Colonic mucosa (tissue), 4 donors: ENCODE measurements around the gene AP3B1. TPM values are rescaled to one million over a fixed set of nuclear protein-coding genes. Genes with fewer than 3 reads are reported as not detected.
"Not testable (repeated sequence)": the region's sequence is repeated elsewhere in the genome, so short reads cannot be mapped to it uniquely, and the experiment has no call there.

ENCODE experiments used
- DNase-seq: peaks from one replicate; pipeline ENCODE4 v3.0.0-alpha.2; 2020
- H3K27ac ChIP-seq: fragments of 200-600 bp; one replicate; pipeline ENCODE4 v1.8.0; 2021
- H3K27me3 ChIP-seq: fragments of 200-600 bp; one replicate; pipeline ENCODE4 v1.8.0; 2021
- H3K36me3 ChIP-seq: fragments of 200-600 bp; one replicate; pipeline ENCODE4 v1.8.0; 2021
- H3K4me1 ChIP-seq: fragments of 200-600 bp; one replicate; pipeline ENCODE4 v1.8.0; 2021; ENCODE audit warnings: mild to moderate bottlenecking
- H3K4me3 ChIP-seq: fragments of 200-600 bp; one replicate; pipeline ENCODE4 v1.8.0; 2021
- H3K9ac ChIP-seq, 2 donors: one replicate each; pipeline ENCODE4 v1.7.0; 2013; ENCODE audit warnings: control low read depth in 2 of 2, low read depth in 2 of 2, low read length in 2 of 2
- H3K9me3 ChIP-seq: fragments of 200-600 bp; one replicate; pipeline ENCODE4 v1.8.0; 2021
- intact Hi-C: fragments of 100-400 bp; cut with DNase I; formaldehyde crosslinking; loops from one replicate; pipeline ENCODE4 v1.14.1; 2022
- total RNA-seq, 2 donors: library from RNA; stranded (reverse); fragmentation: NEBNext Ultra II Directional in 1 of 2; extraction: Animal tissue kit (Norgen Biotek cat#: 25700) in 1 of 2; gene quantifications; one replicate each; pipeline ENCODE4 v1.2.1, GENCODE V29; 2021
- TF ChIP-seq, protein P1 (sequence below): fragments of 200-600 bp; IDR thresholded peaks from one replicate; pipeline ENCODE4 v1.8.0; 2022; ENCODE audit warnings: antibody characterized with exemption, mild to moderate bottlenecking
- donor health status: healthy.
- donor health status: DM: no; HTN: no; CAD: no.
- donor health status: DM: no; HTN: no; CAD: no.

The AP3B1 gene
- total RNA-seq, 2 donors from 2014 or later: 53.3 to 62.6 TPM

DNA sequence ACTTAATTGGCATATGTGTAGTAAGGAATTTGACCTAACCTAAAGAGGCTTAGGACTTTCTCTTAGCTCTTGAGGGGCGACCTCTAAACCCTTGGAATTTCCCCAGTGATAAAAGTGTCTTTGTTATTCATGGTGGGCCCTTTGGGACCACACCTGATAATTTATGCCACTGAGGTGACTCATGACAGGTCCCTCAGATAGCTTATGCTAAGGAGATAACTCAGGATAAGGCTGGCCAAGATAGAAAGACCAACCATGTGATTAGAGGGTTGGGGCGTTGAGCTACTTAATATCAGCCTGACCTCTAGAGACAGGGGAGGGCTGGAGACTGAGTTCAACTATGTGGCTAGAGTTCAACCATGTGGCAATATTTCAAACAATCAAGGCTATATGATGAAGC lies 218.1 kb downstream of the AP3B1 start:
- TF ChIP-seq, protein P1, sequence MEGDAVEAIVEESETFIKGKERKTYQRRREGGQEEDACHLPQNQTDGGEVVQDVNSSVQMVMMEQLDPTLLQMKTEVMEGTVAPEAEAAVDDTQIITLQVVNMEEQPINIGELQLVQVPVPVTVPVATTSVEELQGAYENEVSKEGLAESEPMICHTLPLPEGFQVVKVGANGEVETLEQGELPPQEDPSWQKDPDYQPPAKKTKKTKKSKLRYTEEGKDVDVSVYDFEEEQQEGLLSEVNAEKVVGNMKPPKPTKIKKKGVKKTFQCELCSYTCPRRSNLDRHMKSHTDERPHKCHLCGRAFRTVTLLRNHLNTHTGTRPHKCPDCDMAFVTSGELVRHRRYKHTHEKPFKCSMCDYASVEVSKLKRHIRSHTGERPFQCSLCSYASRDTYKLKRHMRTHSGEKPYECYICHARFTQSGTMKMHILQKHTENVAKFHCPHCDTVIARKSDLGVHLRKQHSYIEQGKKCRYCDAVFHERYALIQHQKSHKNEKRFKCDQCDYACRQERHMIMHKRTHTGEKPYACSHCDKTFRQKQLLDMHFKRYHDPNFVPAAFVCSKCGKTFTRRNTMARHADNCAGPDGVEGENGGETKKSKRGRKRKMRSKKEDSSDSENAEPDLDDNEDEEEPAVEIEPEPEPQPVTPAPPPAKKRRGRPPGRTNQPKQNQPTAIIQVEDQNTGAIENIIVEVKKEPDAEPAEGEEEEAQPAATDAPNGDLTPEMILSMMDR: no peak
- Histone ChIP-seq H3K36me3 (no peaks in the 10 kb centered on the region), H3K4me1 (no peaks in the 10 kb centered on the region), H3K9me3 (no peaks in the 10 kb centered on the region), H3K27me3 (no peaks in the 10 kb centered on the region), H3K27ac (no peak overlapping the region), H3K9ac (no peak overlapping the region), H3K4me3 (no peak overlapping the region)
- intact Hi-C loops: no loop called here
- DNase-seq: no peak

GRCh38 chr5:78075301-78075700 lies 219.2 kb downstream of the AP3B1 start:
- TF ChIP-seq, protein P1: no peak
- Histone ChIP-seq H3K9me3 (no peaks in the 10 kb centered on the region), H3K4me3 (no peak overlapping the region), H3K36me3 (no peaks in the 10 kb centered on the region), H3K4me1 (no peaks in the 10 kb centered on the region), H3K27me3 (no peaks in the 10 kb centered on the region), H3K9ac (no peak overlapping the region), H3K27ac (no peak overlapping the region)
- DNase-seq: no peak
- intact Hi-C loops: no loop called here

- H3K9me3 ChIP-seq, H3K4me3 ChIP-seq, DNase-seq, H3K4me1 ChIP-seq, H3K27me3 ChIP-seq, H3K36me3 ChIP-seq, intact Hi-C loops, H3K9ac ChIP-seq, H3K27ac ChIP-seq: not testable (repeated sequence)
Measured at GRCh38 chr5:78070691-78071090, 223.8 kb downstream of the AP3B1 start.

DNA sequence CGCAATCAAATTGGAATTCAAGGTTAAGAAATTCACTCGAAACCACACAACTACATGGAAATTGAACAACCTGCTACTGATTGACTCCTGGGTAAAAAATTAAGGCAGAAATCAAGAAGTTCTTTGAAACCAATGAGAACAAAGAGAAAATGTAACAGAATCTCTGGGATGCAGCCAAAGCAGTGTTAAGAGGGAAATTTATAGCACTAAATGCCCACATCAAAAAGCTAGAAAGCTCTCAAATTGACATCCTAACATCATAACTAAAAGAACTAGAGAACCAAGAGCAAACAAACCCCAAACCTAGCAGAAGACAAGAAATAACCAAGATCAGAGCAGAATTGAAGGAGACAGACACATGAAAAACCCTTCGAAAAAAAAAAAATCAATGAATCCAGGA lies 226.9 kb downstream of the AP3B1 start:
- DNase-seq, H3K4me1 ChIP-seq, H3K27me3 ChIP-seq, H3K9me3 ChIP-seq, H3K4me3 ChIP-seq, H3K9ac ChIP-seq, intact Hi-C loops, H3K36me3 ChIP-seq, H3K27ac ChIP-seq: not testable (repeated sequence)

DNA sequence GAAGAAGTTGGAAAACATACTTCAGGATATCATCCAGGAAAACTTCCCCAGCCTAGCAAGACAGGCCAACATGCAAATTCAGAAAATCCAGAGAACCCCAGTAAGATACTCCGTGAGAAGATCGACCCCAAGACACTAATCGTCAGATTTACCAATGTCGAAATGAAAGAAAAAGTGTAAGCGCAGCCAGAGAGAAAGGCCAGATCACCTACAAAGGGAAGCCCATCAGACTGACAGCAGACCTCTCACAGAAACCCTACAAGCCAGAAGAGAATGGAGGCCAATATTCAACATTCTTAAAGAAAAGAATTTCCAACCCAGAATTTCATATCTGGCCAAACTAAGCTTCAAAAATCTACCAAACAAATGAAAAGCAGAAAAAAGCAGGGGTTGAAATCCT lies 227.8 kb downstream of the AP3B1 start:
- intact Hi-C loops: not testable (repeated sequence)

GRCh38 chr5:78065663-78066062 lies 228.8 kb downstream of the AP3B1 start:
- intact Hi-C loops: no loop called here
- Histone ChIP-seq H3K9me3 (no peaks in the 10 kb centered on the region), H3K36me3 (no peaks in the 10 kb centered on the region), H3K4me3 (no peak overlapping the region), H3K27me3 (no peaks in the 10 kb centered on the region), H3K9ac (no peak overlapping the region), H3K4me1 (no peaks in the 10 kb centered on the region), H3K27ac (no peak overlapping the region)
- no peak for DNase-seq
- TF ChIP-seq, protein P1: no peak

More for the DNA sequence above, 227.8 kb downstream of the AP3B1 start:
- DNase-seq, H3K36me3 ChIP-seq, H3K4me1 ChIP-seq, H3K9ac ChIP-seq, H3K27ac ChIP-seq, H3K9me3 ChIP-seq, H3K4me3 ChIP-seq, H3K27me3 ChIP-seq: not testable (repeated sequence)

DNA sequence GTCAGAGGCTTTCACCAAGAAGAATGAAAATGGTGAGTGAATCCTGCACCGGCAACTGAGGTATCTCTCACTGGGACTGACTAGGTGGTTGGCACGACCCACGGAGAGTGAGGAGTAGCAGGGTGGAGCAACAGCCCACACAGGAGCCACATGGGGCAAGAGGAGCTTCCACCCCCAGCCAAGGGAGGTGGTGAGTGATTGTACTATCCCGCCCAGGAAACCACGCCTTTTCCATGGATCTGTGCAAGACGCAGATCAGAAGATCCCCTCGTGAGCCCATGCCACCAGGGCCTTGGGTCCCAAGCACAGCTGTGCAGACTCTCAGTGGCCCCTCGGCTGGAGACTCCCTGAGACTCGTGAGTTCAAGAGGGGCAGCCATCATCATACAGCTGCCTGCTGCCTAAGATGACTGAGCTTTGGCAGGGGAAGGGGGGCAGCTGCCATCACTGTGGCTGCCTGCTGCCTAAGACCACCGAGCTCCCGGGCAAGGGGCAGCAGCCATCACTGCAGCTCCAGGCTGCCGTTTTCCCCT lies 229.5 kb downstream of the AP3B1 start:
- H3K27me3 ChIP-seq: no peaks in the 10 kb centered on the region
- DNase-seq: no peak
- H3K4me3 ChIP-seq: no peak overlapping the region
- TF ChIP-seq, protein P1: no peak
- no peak overlapping the region for H3K9ac ChIP-seq
- intact Hi-C loops: no loop called here
- H3K4me1 ChIP-seq: no peaks in the 10 kb centered on the region
- H3K9me3 ChIP-seq: no peaks in the 10 kb centered on the region
- no peak overlapping the region for H3K27ac ChIP-seq
- H3K36me3 ChIP-seq: no peaks in the 10 kb centered on the region
